Subcutaneous abdominal adipose tissue (tissue), 5 donors: ENCODE results near the gene RND1.

Experiments used
- H3K27ac ChIP-seq: one replicate; pipeline ENCODE4 v1.7.0; 2013; ENCODE audit warnings: low read depth, mild to moderate bottlenecking, inconsistent platforms, low read length, moderate library complexity
- H3K27me3 ChIP-seq, 5 donors: one replicate each; pipeline ENCODE4 v1.7.0; 2013; ENCODE audit warnings: low read length in 5 of 5, inconsistent platforms in 1 of 5; ENCODE audit not compliant: control insufficient read depth in 5 of 5, insufficient read depth in 4 of 5
- H3K36me3 ChIP-seq, 5 donors: one replicate each; pipeline ENCODE4 v1.7.0; 2013; ENCODE audit warnings: low read length in 5 of 5; ENCODE audit not compliant: control insufficient read depth in 5 of 5, insufficient read depth in 5 of 5
- H3K4me1 ChIP-seq, 5 donors: one replicate each; pipeline ENCODE4 v1.7.0; 2013; ENCODE audit warnings: low read length in 5 of 5, mild to moderate bottlenecking in 3 of 5, moderate library complexity in 1 of 5; ENCODE audit not compliant: control insufficient read depth in 5 of 5, insufficient read depth in 5 of 5
- H3K4me3 ChIP-seq, 5 donors: one replicate each; pipeline ENCODE4 v1.7.0; 2013; ENCODE audit warnings: low read length in 5 of 5, low read depth in 1 of 5
- H3K9ac ChIP-seq, 5 donors: one replicate each; pipeline ENCODE4 v1.7.0; 2013; ENCODE audit warnings: low read length in 5 of 5, mild to moderate bottlenecking in 4 of 5, moderate library complexity in 3 of 5
- H3K9me3 ChIP-seq, 5 donors: one replicate each; pipeline ENCODE4 v1.7.0; 2013; ENCODE audit warnings: low read length in 5 of 5; ENCODE audit not compliant: control insufficient read depth in 5 of 5
- donor health status: healthy.
- donor health status: healthy.
- donor health status: healthy.
- donor health status: healthy.
- donor health status: healthy.

RND1 gene

DNA sequence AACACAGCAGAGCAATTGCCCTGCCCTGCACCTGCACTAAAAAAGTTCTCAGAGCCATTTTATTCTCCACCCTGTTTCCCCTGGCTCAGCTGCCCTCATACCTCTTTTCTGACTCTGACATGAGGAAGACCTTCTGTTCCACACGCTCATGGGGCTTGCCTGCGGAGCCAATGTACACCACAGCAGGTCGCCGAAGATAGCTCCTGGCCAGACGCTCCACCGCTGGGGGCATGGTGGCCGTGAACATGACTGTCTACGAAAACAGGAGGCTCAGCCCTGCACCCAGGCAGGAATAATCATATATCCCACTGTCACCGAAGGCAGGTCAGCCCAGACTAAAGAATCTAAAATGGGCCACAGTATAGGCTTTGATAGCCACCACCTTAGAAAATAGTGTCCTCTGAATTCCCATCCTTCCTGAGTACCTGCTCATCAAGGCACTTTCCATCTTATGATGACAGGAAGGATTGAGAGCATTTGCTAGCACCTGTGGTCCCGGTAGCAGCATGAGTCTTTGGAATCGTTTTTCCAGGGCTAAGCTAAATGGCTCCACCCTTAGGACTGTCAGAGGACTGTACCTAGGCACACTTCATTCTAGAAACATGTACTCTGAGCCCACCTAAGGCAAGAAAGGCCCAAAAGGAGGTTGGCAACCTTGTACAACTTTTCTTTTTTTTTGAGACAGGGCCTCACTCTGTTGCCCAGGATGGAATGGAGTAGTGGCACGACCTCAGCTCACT, 33.2 kb downstream of the RND1 start:
- H3K4me1 ChIP-seq: peaks cover 0 to 6% (median 0%) of the 10 kb centered on the region in 5 donors
- H3K36me3 ChIP-seq: peaks cover 14 to 97% (median 94%) of the 10 kb centered on the region in 5 donors
- no peak overlapping the region for H3K9ac ChIP-seq
- no peak overlapping the region for H3K4me3 ChIP-seq
- H3K27ac ChIP-seq: no peak overlapping the region
- H3K27me3 ChIP-seq: no peaks in the 10 kb centered on the region
- H3K9me3 ChIP-seq: no peaks in the 10 kb centered on the region

GRCh38 chr12:48831257-48831656, 34.4 kb downstream of the RND1 start:
- Histone ChIP-seq H3K4me3 (no peak overlapping the region), H3K27me3 (no peaks in the 10 kb centered on the region), H3K36me3 (peaks cover 11 to 97% (median 93%) of the 10 kb centered on the region in 5 donors), H3K4me1 (peaks cover 0 to 6% (median 0%) of the 10 kb centered on the region in 5 donors), H3K9ac (no peak overlapping the region), H3K27ac (no peak overlapping the region), H3K9me3 (no peaks in the 10 kb centered on the region)

- Histone ChIP-seq H3K4me1 (peaks cover 0 to 6% (median 0%) of the 10 kb centered on the region in 5 donors), H3K27ac (no peak overlapping the region), H3K9ac (no peak overlapping the region), H3K9me3 (no peaks in the 10 kb centered on the region), H3K4me3 (no peak overlapping the region), H3K36me3 (peaks cover 9 to 96% (median 84%) of the 10 kb centered on the region in 5 donors), H3K27me3 (no peaks in the 10 kb centered on the region)
Measured at GRCh38 chr12:48828841-48829575, 36.7 kb downstream of the RND1 start.

- peaks cover 2 to 95% (median 82%) of the 10 kb centered on the region in 5 donors for H3K36me3 ChIP-seq
- H3K4me3 ChIP-seq: no peak overlapping the region
- peaks cover 0 to 6% (median 0%) of the 10 kb centered on the region in 5 donors for H3K4me1 ChIP-seq
- no peak overlapping the region for H3K9ac ChIP-seq
- H3K9me3 ChIP-seq: no peaks in the 10 kb centered on the region
- H3K27me3 ChIP-seq: no peaks in the 10 kb centered on the region
- no peak overlapping the region for H3K27ac ChIP-seq
Measured at GRCh38 chr12:48828293-48828692, 37.4 kb downstream of the RND1 start.

DNA sequence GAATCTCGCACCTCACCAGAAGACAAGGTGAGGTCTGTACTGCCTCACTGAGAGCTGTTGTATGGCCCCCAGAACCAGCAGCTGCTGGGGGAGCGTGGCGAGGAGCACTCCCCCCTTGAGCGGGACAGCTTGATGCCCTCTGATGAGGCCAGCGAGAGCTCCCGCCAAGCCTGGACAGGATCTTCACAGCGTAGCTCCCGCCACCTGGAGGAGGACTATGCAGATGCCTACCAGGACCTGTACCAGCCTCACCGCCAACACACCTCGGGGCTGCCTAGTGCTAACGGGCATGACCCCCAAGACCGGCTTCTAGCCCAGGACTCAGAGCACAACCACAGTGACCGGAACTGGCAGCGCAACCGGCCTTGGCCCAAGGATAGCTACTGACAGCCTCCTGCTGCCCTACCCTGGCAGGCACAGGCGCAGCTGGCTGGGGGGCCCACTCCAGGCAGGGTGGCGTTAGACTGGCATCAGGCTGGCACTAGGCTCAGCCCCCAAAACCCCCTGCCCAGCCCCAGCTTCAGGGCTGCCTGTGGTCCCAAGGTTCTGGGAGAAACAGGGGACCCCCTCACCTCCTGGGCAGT, 38.1 kb downstream of the RND1 start:
- Histone ChIP-seq H3K4me1 (peaks cover 0 to 6% (median 0%) of the 10 kb centered on the region in 5 donors), H3K9me3 (no peaks in the 10 kb centered on the region), H3K9ac (no peak overlapping the region), H3K27me3 (no peaks in the 10 kb centered on the region), H3K36me3 (peaks cover 2 to 88% (median 77%) of the 10 kb centered on the region in 5 donors), H3K27ac (no peak overlapping the region), H3K4me3 (no peak overlapping the region)

- Histone ChIP-seq H3K4me1 (peaks cover 0 to 6% (median 0%) of the 10 kb centered on the region in 5 donors), H3K27me3 (no peaks in the 10 kb centered on the region), H3K9me3 (no peaks in the 10 kb centered on the region), H3K27ac (no peak overlapping the region), H3K36me3 (peaks cover 2 to 83% (median 71%) of the 10 kb centered on the region in 5 donors), H3K9ac (no peak overlapping the region), H3K4me3 (no peak overlapping the region)
Measured at GRCh38 chr12:48827026-48827425, 38.6 kb downstream of the RND1 start.

GRCh38 chr12:48826209-48826855, 39.3 kb downstream of the RND1 start:
- Histone ChIP-seq H3K27ac (no peak overlapping the region), H3K9me3 (no peaks in the 10 kb centered on the region), H3K36me3 (peaks cover 2 to 76% (median 64%) of the 10 kb centered on the region in 5 donors), H3K4me3 (no peak overlapping the region), H3K27me3 (no peaks in the 10 kb centered on the region), H3K9ac (no peak overlapping the region), H3K4me1 (peaks cover 0 to 6% (median 0%) of the 10 kb centered on the region in 5 donors)

DNA sequence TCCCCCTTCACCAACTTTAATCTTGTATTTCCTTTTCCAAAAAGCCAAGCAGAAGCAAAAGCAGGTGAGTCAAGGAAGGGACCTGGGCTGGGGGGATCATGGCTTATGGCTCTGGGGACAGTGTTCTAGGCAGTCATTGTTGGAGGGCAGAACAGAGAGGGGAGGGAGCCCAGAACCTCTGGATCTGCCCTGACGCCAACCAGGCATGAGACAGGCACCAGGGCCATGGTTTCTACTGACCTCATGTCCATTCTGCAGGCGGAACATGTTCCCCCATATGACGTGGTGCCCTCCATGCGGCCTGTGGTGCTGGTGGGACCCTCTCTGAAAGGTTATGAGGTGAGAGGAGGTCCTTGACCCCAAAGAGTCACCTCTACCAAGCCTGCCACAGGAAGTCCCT, 40.8 kb downstream of the RND1 start:
- Histone ChIP-seq H3K27ac (no peak overlapping the region), H3K9ac (no peak overlapping the region), H3K4me3 (no peak overlapping the region), H3K4me1 (peaks cover 0 to 1% (median 0%) of the 10 kb centered on the region in 5 donors), H3K36me3 (peaks cover 0 to 61% (median 50%) of the 10 kb centered on the region in 5 donors), H3K9me3 (no peaks in the 10 kb centered on the region), H3K27me3 (no peaks in the 10 kb centered on the region)

GRCh38 chr12:48824112-48824511, 41.6 kb downstream of the RND1 start:
- H3K9me3 ChIP-seq: no peaks in the 10 kb centered on the region
- H3K4me1 ChIP-seq: peaks cover 0 to 2% (median under 1%) of the 10 kb centered on the region in 5 donors
- H3K4me3 ChIP-seq: no peak overlapping the region
- no peaks in the 10 kb centered on the region for H3K27me3 ChIP-seq
- peaks cover 0 to 53% (median 42%) of the 10 kb centered on the region in 5 donors for H3K36me3 ChIP-seq
- no peak overlapping the region for H3K27ac ChIP-seq
- H3K9ac ChIP-seq: no peak overlapping the region
